HG02610 (cell line): Measurements from ENCODE around the gene KCNT1.

Experiments
- ATAC-seq: cut with Tn5 transposase; IDR thresholded peaks from one replicate; pipeline ENCODE4 v1.9.1; 2021; ENCODE audit warnings: mild to moderate bottlenecking, moderate library complexity; ENCODE audit not compliant: unreplicated experiment

The KCNT1 gene

GRCh38 chr9:135777623-135778177 is 75.7 kb downstream of the KCNT1 start:
- no peak for ATAC-seq

DNA sequence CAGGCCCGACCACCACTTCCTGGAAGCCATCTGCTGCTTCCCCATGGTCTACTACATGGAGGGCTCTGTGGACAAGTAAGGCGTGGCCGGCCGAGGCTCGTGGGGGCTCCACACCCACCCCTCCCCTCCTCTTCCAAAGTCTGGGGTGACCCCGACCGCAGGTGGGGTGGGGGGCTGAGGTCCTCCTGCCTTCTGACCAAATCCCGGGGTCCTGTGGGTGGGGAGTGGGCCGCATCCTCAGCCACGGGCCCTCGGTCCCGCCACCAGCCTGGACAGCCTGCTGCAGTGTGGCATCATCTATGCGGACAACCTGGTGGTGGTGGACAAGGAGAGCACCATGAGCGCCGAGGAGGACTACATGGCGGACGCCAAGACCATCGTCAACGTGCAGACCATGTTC is 76.4 kb downstream of the KCNT1 start:
- ATAC-seq = no peak

- no peak for ATAC-seq
Observed at GRCh38 chr9:135779571-135779970, 77.6 kb downstream of the KCNT1 start.

- no peak for ATAC-seq
Observed at GRCh38 chr9:135780086-135780485, 78.1 kb downstream of the KCNT1 start.

DNA sequence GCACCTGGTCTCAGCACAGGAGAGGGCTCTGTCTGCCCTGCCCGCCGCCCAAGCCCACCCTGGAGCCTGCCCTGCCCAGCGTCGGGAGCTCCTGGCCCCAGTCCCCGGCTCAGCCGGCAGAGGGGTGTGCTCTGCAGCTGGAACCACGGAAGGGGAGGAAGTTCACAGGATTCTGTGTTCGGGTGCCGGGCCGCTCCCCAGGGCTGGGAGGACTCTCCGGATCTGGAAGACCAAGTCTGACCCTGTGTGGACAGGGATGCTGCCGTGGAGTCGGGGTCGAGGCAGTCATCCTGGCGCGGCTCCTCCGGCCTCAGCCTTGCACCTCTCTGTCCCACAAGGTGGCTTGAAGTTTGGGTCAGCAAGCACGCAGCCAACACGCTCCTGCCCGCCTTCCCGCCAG is 78.6 kb downstream of the KCNT1 start:
- ATAC-seq = no peak

GRCh38 chr9:135782946-135783345 is 81.0 kb downstream of the KCNT1 start:
- ATAC-seq = no peak

DNA sequence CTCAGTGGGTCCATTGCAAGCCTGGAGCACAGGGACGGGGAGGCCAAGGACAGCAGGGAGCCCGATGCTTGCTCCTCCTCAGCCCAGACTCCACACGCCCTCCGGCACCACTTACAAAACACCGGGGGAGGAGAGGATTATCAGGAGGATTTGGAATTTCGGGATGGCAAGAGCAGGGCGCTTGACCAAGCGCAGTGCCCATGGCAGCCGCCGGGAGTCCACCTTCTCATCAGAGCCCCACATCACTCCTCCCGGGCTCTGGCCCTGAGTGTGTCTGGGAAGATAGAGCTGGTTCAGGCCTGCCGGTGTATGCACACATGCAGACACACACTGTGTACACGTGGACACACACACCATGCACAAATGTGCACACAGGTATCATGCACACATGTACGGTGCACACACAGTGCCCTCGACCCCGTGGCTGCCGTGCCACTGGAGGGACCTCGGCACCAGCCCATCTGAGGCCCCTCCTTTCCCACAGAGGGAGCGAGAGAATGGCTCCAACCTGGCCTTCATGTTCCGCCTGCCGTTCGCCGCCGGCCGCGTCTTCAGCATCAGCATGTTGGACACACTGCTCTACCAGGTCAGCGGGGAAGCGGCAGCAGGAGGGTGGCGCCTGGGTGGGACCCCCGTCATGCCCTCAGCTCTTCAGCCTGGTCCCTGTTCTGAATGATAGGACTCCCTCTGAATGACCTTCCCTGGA is 81.7 kb downstream of the KCNT1 start:
- ATAC-seq = no peak

- no peak for ATAC-seq
Observed at GRCh38 chr9:135785013-135785575, 83.1 kb downstream of the KCNT1 start.

DNA sequence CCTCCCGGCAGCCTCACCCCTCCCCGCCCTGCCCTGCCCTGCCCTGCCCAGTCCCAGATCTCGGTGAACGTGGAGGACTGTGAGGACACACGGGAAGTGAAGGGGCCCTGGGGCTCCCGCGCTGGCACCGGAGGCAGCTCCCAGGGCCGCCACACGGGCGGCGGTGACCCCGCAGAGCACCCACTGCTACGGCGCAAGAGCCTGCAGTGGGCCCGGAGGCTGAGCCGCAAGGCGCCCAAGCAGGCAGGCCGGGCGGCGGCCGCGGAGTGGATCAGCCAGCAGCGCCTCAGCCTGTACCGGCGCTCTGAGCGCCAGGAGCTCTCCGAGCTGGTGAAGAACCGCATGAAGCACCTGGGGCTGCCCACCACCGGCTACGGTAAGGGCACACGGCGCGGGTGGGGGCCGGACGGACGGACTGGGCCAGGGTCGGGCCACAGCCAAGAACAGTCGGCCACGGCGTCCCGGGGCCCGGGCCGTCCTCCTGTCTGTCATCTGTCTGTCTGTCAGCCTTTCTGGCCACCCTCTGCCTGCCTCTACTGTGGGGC is 84.2 kb downstream of the KCNT1 start:
- no peak for ATAC-seq

GRCh38 chr9:135787317-135787716 is 85.3 kb downstream of the KCNT1 start:
- no peak for ATAC-seq

- ATAC-seq = no peak
Observed at GRCh38 chr9:135787776-135788575, 86.0 kb downstream of the KCNT1 start.

DNA sequence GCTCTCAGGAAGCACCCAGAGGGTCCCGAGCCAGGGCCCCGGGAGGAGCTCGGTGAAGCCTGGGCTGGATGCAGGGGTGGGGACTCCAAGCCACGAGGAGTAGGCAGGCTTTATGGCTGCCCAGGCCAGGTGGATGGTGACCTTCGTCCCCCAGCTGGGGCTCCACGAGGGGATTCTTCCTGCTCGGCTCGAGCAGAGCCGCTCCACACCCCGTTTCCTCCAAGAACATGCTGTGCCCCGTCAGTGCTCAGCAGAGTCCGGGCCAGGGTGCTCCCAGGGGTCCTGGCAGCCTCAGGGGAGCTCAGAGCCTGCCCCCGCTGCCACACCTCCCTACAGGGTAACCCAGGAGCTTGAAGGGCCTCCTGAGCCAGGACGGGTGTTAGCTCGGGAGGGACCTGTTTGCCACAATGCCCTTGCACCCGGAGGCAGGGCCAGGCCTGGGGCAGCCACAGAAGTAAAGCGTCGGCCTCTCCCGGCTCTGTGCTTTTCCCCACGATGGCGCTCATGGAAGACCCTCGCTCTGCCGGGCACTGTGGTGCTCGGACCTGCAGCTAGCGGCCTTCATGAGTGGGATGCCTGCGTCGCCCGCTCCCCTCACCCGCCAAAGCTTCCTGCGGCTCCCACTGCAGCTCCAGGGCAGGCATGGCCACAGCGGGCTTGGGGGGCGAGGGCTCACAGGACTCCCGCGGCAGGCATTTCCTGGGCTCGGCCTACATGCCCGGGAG is 86.8 kb downstream of the KCNT1 start:
- ATAC-seq = no peak

- no peak for ATAC-seq
Observed at GRCh38 chr9:135789838-135790291, 87.9 kb downstream of the KCNT1 start.

DNA sequence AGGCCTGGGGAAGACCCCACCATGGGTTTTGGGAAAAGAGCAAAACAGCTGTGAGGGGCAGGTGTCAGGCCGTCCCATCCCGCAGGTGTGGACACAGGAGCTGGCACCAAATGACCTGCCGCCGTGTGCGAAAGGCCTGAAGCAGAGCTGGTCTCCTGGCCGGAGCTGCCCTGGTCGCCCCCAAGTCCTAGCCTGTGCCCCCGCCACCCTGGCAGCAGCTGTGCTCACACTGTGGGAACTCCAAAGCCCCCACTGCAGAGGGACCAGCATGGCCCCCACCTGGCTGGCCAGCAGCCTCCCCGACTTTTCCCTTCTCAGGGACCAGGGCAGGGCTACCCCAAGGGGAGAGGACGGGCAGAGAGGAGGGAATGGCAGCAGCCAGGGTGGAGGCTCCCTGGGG is 88.4 kb downstream of the KCNT1 start:
- no peak for ATAC-seq

GRCh38 chr9:135790850-135791249 is 88.9 kb downstream of the KCNT1 start:
- no peak for ATAC-seq

GRCh38 chr9:135791431-135792267 is 89.7 kb downstream of the KCNT1 start:
- ATAC-seq = no peak

- ATAC-seq = no peak
Observed at GRCh38 chr9:135792268-135793128, 90.5 kb downstream of the KCNT1 start.

DNA sequence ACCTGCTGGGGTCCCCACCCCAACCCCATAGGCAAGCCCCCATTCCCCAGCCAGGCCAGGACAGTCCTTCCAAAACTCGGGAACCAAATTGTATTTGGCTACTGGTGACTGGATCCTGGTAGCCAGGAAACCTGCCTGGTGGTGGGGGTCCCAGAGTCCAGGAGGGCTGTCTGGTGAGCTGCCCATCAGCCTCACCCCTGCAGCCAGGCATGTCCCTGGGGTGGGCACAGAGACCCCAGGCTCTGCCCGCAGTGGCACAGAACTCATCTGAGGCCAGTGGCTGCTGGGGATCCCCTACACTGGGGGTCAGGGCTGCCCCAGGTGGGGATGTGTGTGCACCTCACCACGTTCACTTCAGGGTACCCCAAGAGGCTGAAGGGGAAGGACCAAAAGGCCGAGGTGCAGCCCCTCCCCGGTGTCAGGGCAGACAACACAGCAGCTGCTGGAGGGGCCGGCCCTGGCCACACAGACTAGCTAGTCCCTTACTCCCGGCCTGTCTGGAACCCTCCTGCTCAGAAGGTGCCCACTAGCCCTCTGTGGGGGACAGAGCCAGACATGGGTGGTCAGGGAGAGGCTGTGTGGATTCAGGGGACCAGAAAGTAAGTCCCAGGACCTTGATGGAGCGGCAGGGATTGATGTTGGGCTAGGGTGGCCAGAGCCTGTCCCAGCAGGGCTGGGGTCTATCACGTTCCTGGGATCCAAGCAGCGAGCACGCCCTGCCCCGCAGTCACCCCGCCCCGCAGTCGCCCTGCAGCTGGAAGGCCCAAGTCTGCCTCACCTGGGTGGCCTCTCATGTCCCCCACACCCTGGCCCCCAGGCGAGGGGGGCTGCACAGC is 91.5 kb downstream of the KCNT1 start:
- no peak for ATAC-seq
